Neural cell (in vitro differentiated cells): Measurements from ENCODE around the gene CYP3A4.

ENCODE experiments used
- POLR2AphosphoS5 ChIP-seq: IDR thresholded peaks from 2 replicates; pipeline ENCODE4 v1.6.1; 2012
- SMC3 ChIP-seq: fragments of 450-650 bp; conservative IDR thresholded peaks from 2 replicates; pipeline ENCODE4 v1.6.1; 2014; ENCODE audit warnings: antibody characterized with exemption, mild to moderate bottlenecking, moderate library complexity; ENCODE audit not compliant: poor library complexity
- TAF1 ChIP-seq: IDR thresholded peaks from 2 replicates; pipeline ENCODE4 v1.6.1; 2012; ENCODE audit warnings: low read depth
- TF ChIP-seq, protein P1 (sequence below): fragments of 450-650 bp; IDR thresholded peaks from 2 replicates; pipeline ENCODE4 v1.5.1; 2014; ENCODE audit warnings: antibody characterized with exemption, mild to moderate bottlenecking, moderate library complexity; ENCODE audit not compliant: poor library complexity, severe bottlenecking

GRCh38 chr7:99707096-99707495, 76.9 kb downstream of the CYP3A4 start:
- TF ChIP-seq TAF1 = no peak
- TF ChIP-seq, protein P1, sequence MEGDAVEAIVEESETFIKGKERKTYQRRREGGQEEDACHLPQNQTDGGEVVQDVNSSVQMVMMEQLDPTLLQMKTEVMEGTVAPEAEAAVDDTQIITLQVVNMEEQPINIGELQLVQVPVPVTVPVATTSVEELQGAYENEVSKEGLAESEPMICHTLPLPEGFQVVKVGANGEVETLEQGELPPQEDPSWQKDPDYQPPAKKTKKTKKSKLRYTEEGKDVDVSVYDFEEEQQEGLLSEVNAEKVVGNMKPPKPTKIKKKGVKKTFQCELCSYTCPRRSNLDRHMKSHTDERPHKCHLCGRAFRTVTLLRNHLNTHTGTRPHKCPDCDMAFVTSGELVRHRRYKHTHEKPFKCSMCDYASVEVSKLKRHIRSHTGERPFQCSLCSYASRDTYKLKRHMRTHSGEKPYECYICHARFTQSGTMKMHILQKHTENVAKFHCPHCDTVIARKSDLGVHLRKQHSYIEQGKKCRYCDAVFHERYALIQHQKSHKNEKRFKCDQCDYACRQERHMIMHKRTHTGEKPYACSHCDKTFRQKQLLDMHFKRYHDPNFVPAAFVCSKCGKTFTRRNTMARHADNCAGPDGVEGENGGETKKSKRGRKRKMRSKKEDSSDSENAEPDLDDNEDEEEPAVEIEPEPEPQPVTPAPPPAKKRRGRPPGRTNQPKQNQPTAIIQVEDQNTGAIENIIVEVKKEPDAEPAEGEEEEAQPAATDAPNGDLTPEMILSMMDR = no peak
- no peak for TF ChIP-seq POLR2AphosphoS5
- no peak for TF ChIP-seq SMC3
